ENCODE measurements around the gene LPO.

GRCh38 chr17:58229384-58229783 is 9.0 kb upstream of the LPO start:
- no peak for TF ChIP-seq TAF1 (IDR thresholded peaks at IDR 0.05; ENCODE audit: low read depth)
- no peak for TF ChIP-seq CEBPB (IDR thresholded peaks at IDR 0.05)
- no peak for TF ChIP-seq EGR1 (IDR thresholded peaks at IDR 0.05)
- no peak for TF ChIP-seq ZBTB7A (IDR thresholded peaks at IDR 0.05; ENCODE audit: low read depth)
- TF ChIP-seq YY1 (IDR thresholded peaks at IDR 0.05; ENCODE audit: low read depth), result no peak
- TF ChIP-seq EP300 (IDR thresholded peaks at IDR 0.05; ENCODE audit: borderline replicate concordance), result no peak
- no peak for TF ChIP-seq USF1 (IDR thresholded peaks at IDR 0.05)
- no peak for TF ChIP-seq TEAD4 (IDR thresholded peaks at IDR 0.05)
- TF ChIP-seq REST (IDR thresholded peaks at IDR 0.05; ENCODE audit: low read depth), result no peak
- no peak for TF ChIP-seq MAX (IDR thresholded peaks at IDR 0.05)
- no peak for TF ChIP-seq NFIC (IDR thresholded peaks at IDR 0.05)
- no peak for TF ChIP-seq FOXM1 (IDR thresholded peaks at IDR 0.05; ENCODE audit: borderline replicate concordance, low read depth)
- TF ChIP-seq RAD21 (IDR thresholded peaks at IDR 0.05; ENCODE audit: low read depth), result no peak
